Parietal lobe (tissue), 2 donors: ENCODE measurements around the gene SPRR2A. TPM values are rescaled to one million over a fixed set of nuclear protein-coding genes. Genes with fewer than 3 reads are reported as not detected.

Experiments
- small RNA-seq: library from RNA; depleted of rRNA; stranded (forward); fragments of <200 nt; gene quantifications from one replicate; pipeline ENCODE3, GENCODE V24; 2014; ENCODE audit warnings: low replicate concordance
- total RNA-seq: library from RNA; depleted of rRNA; stranded (reverse); fragments of >200 nt; gene quantifications from one replicate; pipeline ENCODE4 v1.2.3, GENCODE V29; 2014

SPRR2A gene
- total RNA-seq = not detected

GRCh38 chr1:153057375-153057774 is at the start of gene SPRR2A:
TSS of gene SPRR2A (minus strand) at chr1:153057512. CDS start at chr1:153056735, 777 bp downstream.

GRCh38 chr1:153094426-153094825 is 37.1 kb upstream of the SPRR2A start, which contains the start of gene SPRR2E:
TSS of gene SPRR2E (minus strand) at chr1:153094526. CDS start at chr1:153093751, 775 bp downstream.

GRCh38 chr1:153071511-153071910 is 14.2 kb upstream of the SPRR2A start, which contains the start of gene SPRR2B:
TSS of gene SPRR2B (minus strand) at chr1:153071611. CDS start at chr1:153070839, 772 bp downstream.

GRCh38 chr1:153040950-153041631 is 16.2 kb downstream of the SPRR2A start, which contains the start of gene SPRR2D:
TSS of gene SPRR2D (minus strand) at chr1:153041120. CDS start at chr1:153040346, 774 bp downstream.

GRCh38 chr1:153030895-153031294 is 26.4 kb downstream of the SPRR2A start, which contains the start of gene SPRR1B:
TSS of gene SPRR1B (plus strand) at chr1:153031203. CDS start at chr1:153032346, 1,143 bp downstream.

Small RNA genes within 50 kb of the gene (small RNA-seq; reads per million reads assigned to genes)
- gene AL356867.1 (not detected), gene RF00322 (not detected)

Other genes starting within 250 kb of the SPRR2A start
- not detected for gene LCE1B, start 245.5 kb downstream of the SPRR2A start, total RNA-seq
- not detected for gene LCE1A, start 230.0 kb downstream of the SPRR2A start, total RNA-seq
- gene LCE6A, start 214.7 kb downstream of the SPRR2A start, total RNA-seq = not detected
- not detected for gene LCE7A, start 197.5 kb downstream of the SPRR2A start, total RNA-seq
- not detected for gene SMCP, start 179.2 kb downstream of the SPRR2A start, total RNA-seq
- not detected for gene IVL, start 149.0 kb downstream of the SPRR2A start, total RNA-seq
- gene SPRR5, start 110.3 kb downstream of the SPRR2A start, total RNA-seq = not detected
- gene SPRR4, start 86.9 kb downstream of the SPRR2A start, total RNA-seq = not detected
- not detected for gene SPRR1A, start 73.4 kb downstream of the SPRR2A start, total RNA-seq
- gene SPRR3, start 55.8 kb downstream of the SPRR2A start, total RNA-seq = not detected
- gene SPRR1B, start 26.3 kb downstream of the SPRR2A start, total RNA-seq = not detected
- not detected for gene SPRR2D, start 16.4 kb downstream of the SPRR2A start, total RNA-seq
- not detected for gene SPRR2B, start 14.1 kb upstream of the SPRR2A start, total RNA-seq
- gene SPRR2E, start 37.0 kb upstream of the SPRR2A start, total RNA-seq = not detected
- gene SPRR2F, start 56.0 kb upstream of the SPRR2A start, total RNA-seq = not detected
- gene SPRR2G, start 93.4 kb upstream of the SPRR2A start, total RNA-seq = not detected
- not detected for gene LELP1, start 145.9 kb upstream of the SPRR2A start, total RNA-seq
- not detected for gene PRR9, start 160.1 kb upstream of the SPRR2A start, total RNA-seq
- not detected for gene LORICRIN, start 202.2 kb upstream of the SPRR2A start, total RNA-seq